HTR-8/SVneo (cell line): ENCODE data around the gene ANKRD44.
"Not testable (repeated sequence)": the region's sequence is repeated elsewhere in the genome, so short reads cannot be mapped to it uniquely, and the experiment has no call there.

Experiments
- DNase-seq: peaks from one replicate; pipeline ENCODE4 v3.0.0; 2011; ENCODE audit warnings: low spot score, mixed read lengths; ENCODE audit not compliant: insufficient read length
- FAIRE-seq: peaks from 2 replicates; lab custom pipeline; 2011; peaks lifted over from hg19 to GRCh38; lab: Jason Lieb, UNC

Gene ANKRD44

GRCh38 chr2:197071213-197071612 is 239.4 kb downstream of the ANKRD44 start:
- DNase-seq (no peak), FAIRE-seq (no peak)

- FAIRE-seq = no peak
- DNase-seq = no peak
These were observed 240.6 kb downstream of the ANKRD44 start for GRCh38 chr2:197069958-197070357.

GRCh38 chr2:197062574-197062973 is 248.0 kb downstream of the ANKRD44 start:
- not testable (repeated sequence) for FAIRE-seq, DNase-seq

GRCh38 chr2:197059477-197059876 is 251.1 kb downstream of the ANKRD44 start:
- FAIRE-seq = no peak

GRCh38 chr2:197058777-197059300 is 251.7 kb downstream of the ANKRD44 start:
- FAIRE-seq = no peak

More at GRCh38 chr2:197059477-197059876, 251.1 kb downstream of the ANKRD44 start:
- DNase-seq = no peak

GRCh38 chr2:197057959-197058358 is 252.6 kb downstream of the ANKRD44 start:
- no peak for DNase-seq
- no peak for FAIRE-seq

More at GRCh38 chr2:197058777-197059300, 251.7 kb downstream of the ANKRD44 start:
- no peak for DNase-seq

GRCh38 chr2:197055045-197055444 is 255.5 kb downstream of the ANKRD44 start:
- FAIRE-seq (no peak), DNase-seq (no peak)

GRCh38 chr2:197054437-197054836 is 256.1 kb downstream of the ANKRD44 start:
- DNase-seq (no peak), FAIRE-seq (no peak)

GRCh38 chr2:197052356-197052755 is 258.2 kb downstream of the ANKRD44 start:
- FAIRE-seq = no peak
- no peak for DNase-seq

GRCh38 chr2:197045115-197045514 is 265.5 kb downstream of the ANKRD44 start:
- FAIRE-seq = no peak
- no peak for DNase-seq

- DNase-seq = no peak
- no peak for FAIRE-seq
These were observed 267.8 kb downstream of the ANKRD44 start for GRCh38 chr2:197042739-197043196.

GRCh38 chr2:197037863-197038398 is 272.6 kb downstream of the ANKRD44 start:
- FAIRE-seq (no peak), DNase-seq (no peak)

GRCh38 chr2:197035002-197035401 is 275.6 kb downstream of the ANKRD44 start:
- no peak for DNase-seq
- no peak for FAIRE-seq

- DNase-seq (no peak), FAIRE-seq (no peak)
These were observed 276.3 kb downstream of the ANKRD44 start for GRCh38 chr2:197034292-197034691.

- DNase-seq (no peak), FAIRE-seq (no peak)
These were observed 277.4 kb downstream of the ANKRD44 start for GRCh38 chr2:197033222-197033621.

GRCh38 chr2:197031803-197032202 is 278.8 kb downstream of the ANKRD44 start:
- no peak for DNase-seq
- FAIRE-seq = no peak

- FAIRE-seq = no peak
- DNase-seq = no peak
These were observed 280.5 kb downstream of the ANKRD44 start for GRCh38 chr2:197030090-197030489.

GRCh38 chr2:197028633-197029032 is 281.9 kb downstream of the ANKRD44 start:
- DNase-seq (no peak), FAIRE-seq (no peak)

- FAIRE-seq (no peak), DNase-seq (peak; percentile 79)
These were observed 282.4 kb downstream of the ANKRD44 start for GRCh38 chr2:197028230-197028629.

- no peak for DNase-seq
- FAIRE-seq = no peak
These were observed 286.4 kb downstream of the ANKRD44 start for GRCh38 chr2:197024206-197024605.

GRCh38 chr2:197020921-197021320 is 289.7 kb downstream of the ANKRD44 start:
- not testable (repeated sequence) for DNase-seq, FAIRE-seq

- no peak for FAIRE-seq
- no peak for DNase-seq
These were observed 297.5 kb downstream of the ANKRD44 start for GRCh38 chr2:197013098-197013497.
